Left kidney (tissue), 2 donors: ENCODE results near the gene DHRSX. TPM values are rescaled to one million over a fixed set of nuclear protein-coding genes. Genes with fewer than 3 reads are reported as not detected.
"Not testable (repeated sequence)": the region's sequence is repeated elsewhere in the genome, so short reads cannot be mapped to it uniquely, and the experiment has no call there.

Experiments used
- DNase-seq: peaks from one replicate; pipeline ENCODE4 v3.0.0-alpha.2; 2013
- polyA plus RNA-seq: library from polyadenylated mRNA; unstranded; fragments of 120-200 nt; gene quantifications from one replicate; pipeline ENCODE4 v1.2.1, GENCODE V29; 2013; ENCODE audit not compliant: insufficient read length

Gene DHRSX
- polyA plus RNA-seq, 1 donor = 27.5 TPM

- DNase-seq = no peak
Observed at GRCh38 chrX:2264179-2265030, 236.4 kb downstream of the DHRSX start.

- no peak for DNase-seq
Observed at GRCh38 chrX:2263203-2263602, 237.6 kb downstream of the DHRSX start.

GRCh38 chrX:2262668-2263055 lies 238.1 kb downstream of the DHRSX start:
- DNase-seq = no peak

- peak; percentile 60 for DNase-seq
Observed at GRCh38 chrX:2261831-2262667, 238.7 kb downstream of the DHRSX start.

GRCh38 chrX:2252331-2253065 lies 248.3 kb downstream of the DHRSX start:
- DNase-seq = no peak

- DNase-seq = no peak
Observed at GRCh38 chrX:2251211-2251610, 249.6 kb downstream of the DHRSX start.

GRCh38 chrX:2243913-2244460 lies 256.8 kb downstream of the DHRSX start:
- no peak for DNase-seq

GRCh38 chrX:2242980-2243379 lies 257.8 kb downstream of the DHRSX start:
- DNase-seq = no peak

GRCh38 chrX:2242326-2242725 lies 258.4 kb downstream of the DHRSX start:
- DNase-seq = no peak

GRCh38 chrX:2241496-2241895 lies 259.3 kb downstream of the DHRSX start:
- not testable (repeated sequence) for DNase-seq

- DNase-seq = not testable (repeated sequence)
Observed at GRCh38 chrX:2240761-2241160, 260.0 kb downstream of the DHRSX start.

GRCh38 chrX:2237976-2238375 lies 262.8 kb downstream of the DHRSX start:
- no peak for DNase-seq

GRCh38 chrX:2231570-2232192 lies 269.1 kb downstream of the DHRSX start:
- no peak for DNase-seq

- DNase-seq = no peak
Observed at GRCh38 chrX:2230457-2230856, 270.3 kb downstream of the DHRSX start.

GRCh38 chrX:2228536-2228935 lies 272.2 kb downstream of the DHRSX start:
- no peak for DNase-seq

- no peak for DNase-seq
Observed at GRCh38 chrX:2226906-2227656, 273.7 kb downstream of the DHRSX start.

- DNase-seq = no peak
Observed at GRCh38 chrX:2226182-2226581, 274.6 kb downstream of the DHRSX start.

GRCh38 chrX:2224597-2225235 lies 276.1 kb downstream of the DHRSX start:
- no peak for DNase-seq

GRCh38 chrX:2224161-2224560 lies 276.6 kb downstream of the DHRSX start:
- no peak for DNase-seq

- DNase-seq = no peak
Observed at GRCh38 chrX:2220829-2221567, 279.8 kb downstream of the DHRSX start.
